K562 (cell line): ENCODE results near the gene PGK2. TPM values are rescaled to one million over a fixed set of nuclear protein-coding genes. Genes with fewer than 3 reads are reported as not detected.
A peak's percentile ranks its signal among the peaks of the same experiment; 100 is the strongest.

Source experiments
- ATAC-seq: fragments of 200-7000 bp; cut with Tn5 transposase; 3 replicates; pipeline ENCODE4 v1.9.1; 2020; ENCODE audit warnings: moderate library complexity
- BruUV-seq: library from RNA; stranded (reverse); fragments of 400-500 nt; replicated peaks from 2 replicates; lab custom pipeline; 2021; lab: Mats Ljungman, UMichigan
- CTCF ChIA-PET: fragments of 300-600 bp; formaldehyde crosslinking; extraction: SDS; loops from one replicate; lab custom pipeline; 2021; ENCODE audit warnings: low intra/inter-chr PET ratio; lab: Yijun Ruan, JAX
- POLR2A ChIA-PET: fragments of 300-600, 350-650 bp; sonication (Branson Sonifier 250); formaldehyde crosslinking; extraction: SDS; loops from one replicate; lab custom pipeline; 2021; ENCODE audit warnings: antibody characterized with exemption, inconsistent platforms; lab: Yijun Ruan, JAX
- DNase-seq, 4 experiments: peaks; one replicate each; pipeline versions ENCODE4 v3.0.0 to v3.0.0-alpha.2; 2011 to 2018; ENCODE audit warnings: low spot score in 3 of 4, mixed read lengths in 3 of 4; ENCODE audit errors: extremely low read depth in 1 of 4
- FAIRE-seq: peaks from 2 replicates; lab custom pipeline; 2011; peaks lifted over from hg19 to GRCh38; lab: Jason Lieb, UNC
- H2AFZ ChIP-seq: 2 replicates; pipeline ENCODE4 v1.6.0; 2011; ENCODE audit warnings: low read depth, low read length, control low read depth, inconsistent platforms
- H3K27ac ChIP-seq: fragments of 200-600 bp; 3 replicates; pipeline ENCODE4 v1.8.0; 2011; ENCODE audit warnings: low read depth, mild to moderate bottlenecking, control low read depth, inconsistent platforms, low read length, moderate library complexity, mixed read lengths; ENCODE audit errors: extremely low read depth
- H3K27me3 ChIP-seq, 2 experiments: fragments of 300-600 bp in 1 of 2; 2 replicates in 1 of 2; 3 replicates in 1 of 2; pipeline versions ENCODE4 v1.6.0 to v1.8.0; 2011; ENCODE audit warnings: inconsistent platforms in 2 of 2, low read length in 2 of 2, mild to moderate bottlenecking in 1 of 2, mixed read lengths in 1 of 2, moderate library complexity in 1 of 2; ENCODE audit not compliant: control insufficient read depth in 2 of 2, insufficient read depth in 2 of 2
- H3K36me3 ChIP-seq: fragments of 300-600 bp; 3 replicates; pipeline ENCODE4 v1.8.0; 2011; ENCODE audit warnings: mild to moderate bottlenecking, low read length, inconsistent platforms; ENCODE audit not compliant: control insufficient read depth, insufficient read depth
- H3K4me1 ChIP-seq, 2 experiments: fragments of 200-600 bp in 1 of 2; replicated peaks in 1 of 2; 2 replicates in 1 of 2; 3 replicates in 1 of 2; pipeline versions ENCODE4 v1.5.1 to v1.8.0; 2011; ENCODE audit warnings: inconsistent platforms in 2 of 2, low read length in 2 of 2, mild to moderate bottlenecking in 1 of 2, mixed read lengths in 1 of 2, moderate library complexity in 1 of 2; ENCODE audit not compliant: control insufficient read depth in 2 of 2, insufficient read depth in 2 of 2
- H3K4me2 ChIP-seq: 2 replicates; pipeline ENCODE4 v1.6.1; 2011; ENCODE audit warnings: low read length, control low read depth, inconsistent platforms, mixed read lengths; ENCODE audit not compliant: insufficient read depth
- H3K4me3 ChIP-seq: fragments of 200-600 bp; sonication (generic), shearing (Covaris generic); 2 replicates; pipeline ENCODE4 v1.5.1; 2016; ENCODE audit warnings: control low read depth, inconsistent platforms
- H3K79me2 ChIP-seq: fragments of 200-600 bp; 3 replicates; pipeline ENCODE4 v1.8.0; 2011; ENCODE audit warnings: low read length, inconsistent platforms; ENCODE audit not compliant: control insufficient read depth, insufficient read depth
- H3K9ac ChIP-seq, 2 experiments: 2 replicates each; pipeline versions ENCODE4 v1.6.0 to v1.6.1; 2011; ENCODE audit warnings: low read depth in 2 of 2, low read length in 2 of 2, control low read depth in 1 of 2, inconsistent platforms in 1 of 2, mild to moderate bottlenecking in 1 of 2, mixed read lengths in 1 of 2; ENCODE audit not compliant: insufficient read depth in 1 of 2
- H3K9me1 ChIP-seq: one replicate; pipeline ENCODE4 v1.6.0; 2011; ENCODE audit warnings: inconsistent platforms, mild to moderate bottlenecking, low read length, moderate library complexity; ENCODE audit not compliant: control insufficient read depth, insufficient read depth
- H3K9me3 ChIP-seq: replicated peaks from 2 replicates; pipeline ENCODE4 v1.5.1; 2011; ENCODE audit warnings: low read depth, low read length, inconsistent platforms; ENCODE audit not compliant: control insufficient read depth, insufficient read depth
- H4K20me1 ChIP-seq: replicated peaks from 2 replicates; pipeline ENCODE4 v1.6.1; 2011; ENCODE audit warnings: low read length, inconsistent platforms, mixed read lengths; ENCODE audit not compliant: control insufficient read depth, insufficient read depth
- BCLAF1 ChIP-seq, 2 experiments: fragments of 450-650 bp in 1 of 2; IDR thresholded peaks; 2 replicates each; pipeline ENCODE4 v1.6.1; 2011 to 2017; ENCODE audit warnings: low read depth in 2 of 2, antibody characterized with exemption in 1 of 2, borderline replicate concordance in 1 of 2, low read length in 1 of 2, mild to moderate bottlenecking in 1 of 2, mixed read lengths in 1 of 2; ENCODE audit not compliant: control insufficient read depth in 1 of 2
- DNMT1 ChIP-seq: fragments of 450-650 bp; IDR thresholded peaks from 2 replicates; pipeline ENCODE4 v1.6.1; 2016; ENCODE audit warnings: antibody characterized with exemption, mild to moderate bottlenecking
- E2F6 ChIP-seq, 2 experiments: IDR thresholded peaks; 2 replicates each; pipeline ENCODE4 v1.6.1; 2011; ENCODE audit warnings: borderline replicate concordance in 1 of 2, control low read depth in 1 of 2, low read depth in 1 of 2, low read length in 1 of 2, mild to moderate bottlenecking in 1 of 2, mixed read lengths in 1 of 2, moderate library complexity in 1 of 2; ENCODE audit not compliant: insufficient read depth in 1 of 2, insufficient read length in 1 of 2, poor library complexity in 1 of 2, severe bottlenecking in 1 of 2; ENCODE audit errors: extremely low read depth in 1 of 2
- KAT7 ChIP-seq: sonication (generic); formaldehyde crosslinking; IDR thresholded peaks from 2 replicates; pipeline ENCODE4 v1.8.0; 2022; ENCODE audit warnings: missing genetic modification reagents, mild to moderate bottlenecking, borderline replicate concordance
- NFIC ChIP-seq: fragments of 450-650 bp; IDR thresholded peaks from 2 replicates; pipeline ENCODE4 v1.6.1; 2017; ENCODE audit warnings: mild to moderate bottlenecking, inconsistent platforms
- PKNOX1 ChIP-seq: fragments of 450-650 bp; IDR thresholded peaks from 2 replicates; pipeline ENCODE4 v1.6.1; 2016
- STAT6 ChIP-seq: sonication (generic); formaldehyde crosslinking; IDR thresholded peaks from 2 replicates; pipeline ENCODE4 v1.8.1; 2023; ENCODE audit warnings: mild to moderate bottlenecking, missing genetic modification reagents
- ZNF232 ChIP-seq: sonication (generic); formaldehyde crosslinking; IDR thresholded peaks from 2 replicates; pipeline ENCODE4 v1.8.0; 2022; ENCODE audit warnings: mild to moderate bottlenecking, missing genetic modification reagents
- ZNF253 ChIP-seq: fragments of 250-450 bp; sonication (Bioruptor Pico); conservative IDR thresholded peaks from 2 replicates; pipeline ENCODE4 v1.6.1; 2021; ENCODE audit warnings: mild to moderate bottlenecking
- ZNF384 ChIP-seq: IDR thresholded peaks from 2 replicates; pipeline ENCODE4 v1.6.1; 2012; ENCODE audit warnings: low read depth, low read length, improper control_type of control experiment
- WGBS: fragments of 100-300 bp; shearing (Covaris generic); methylation state at CpG from one replicate; pipeline ENCODE4 v1.1.6; 2016; ENCODE audit warnings: low coverage, mixed read lengths; ENCODE audit not compliant: insufficient coverage; ENCODE audit errors: missing lambda C conversion rate; 5-methylcytosine and 5-hydroxymethylcytosine counted together
- in situ Hi-C: fragments of 300-500 bp; cut with MboI; formaldehyde crosslinking; loops from 4 replicates; pipeline ENCODE4 v1.15.0; 2018; ENCODE audit warnings: inconsistent platforms, mixed read lengths
- intact Hi-C: fragments of 100-400 bp; cut with micrococcal nuclease; formaldehyde crosslinking; loops from 2 replicates; pipeline ENCODE4 v1.14.2; 2022
- polyA plus RNA-seq, 8 experiments: library from polyadenylated mRNA; depleted of rRNA in 4 of 8; stranded (reverse) in 5 of 8; unstranded in 3 of 8; fragments of >200 nt; fragmentation: Nextera tagmentation in 2 of 8; fragmentation: Illumina TruSeq in 1 of 8; extraction: Ambion mirVana in 2 of 8; extraction: Trizol in 1 of 8; gene quantifications; 2 replicates each; pipeline versions ENCODE4 v1.2.1 to v1.2.3, GENCODE V29; 2011 to 2014; ENCODE audit warnings: inconsistent platforms in 1 of 8, missing spikeins in 1 of 8
- total RNA-seq, 7 experiments: library from RNA; depleted of rRNA in 6 of 7; stranded (reverse); fragments of >200 nt in 6 of 7; fragmentation: Illumina TruSeq in 2 of 7; extraction: Trizol in 2 of 7; gene quantifications; 2 replicates each; pipeline versions ENCODE4 v1.2.1 to v1.2.3, GENCODE V29; 2011 to 2021; ENCODE audit warnings: low replicate concordance in 1 of 7

The PGK2 gene
- total and polyA plus RNA-seq, 9 of the 15 experiments (the other 6 are each of a cell fraction or from before 2014, with no cell fraction given), result not detected

GRCh38 chr6:49782725-49783124 is 4.4 kb downstream of the PGK2 start:
- DNase-seq, result peak in 2 of 4 experiments; percentile 60 to 61
- no TSS peak for BruUV-seq
- no peaks in the 10 kb centered on the region for H3K9me1 ChIP-seq
- ChIA-PET CTCF (no interaction called here), POLR2A (interaction anchor here (1.1 to 1.6 kb wide), 3 partner anchors 15 to 146 kb away, joined by 3 to 5 read pairs (median 5); partner anchors contain the start of gene RHAG)
- H3K79me2 ChIP-seq, result no peaks in the 10 kb centered on the region
- H3K9me3 ChIP-seq, result peaks cover 4% of the 10 kb centered on the region
- peak overlapping the region; percentile 93 for H2AFZ ChIP-seq
- no peaks in the 10 kb centered on the region for H4K20me1 ChIP-seq
- H3K4me1 ChIP-seq, result peaks cover 7 to 22% of the 10 kb centered on the region in 2 experiments; a peak in 4 of 5 replicates
- 6% methylated on average over 7 of the region's 7 CpGs for WGBS
- peak; percentile 45 for ATAC-seq
- no peak overlapping the region; the same call in 1 of the 2 replicates for H3K4me3 ChIP-seq
- in situ Hi-C loops, result no loop called here
- no peaks in the 10 kb centered on the region for H3K36me3 ChIP-seq
- intact Hi-C loops, result loop anchor here (5.0 kb wide), 1 partner anchor 135 kb away; no protein-coding TSS in a partner anchor
- H3K27ac ChIP-seq, result peak overlapping the region; percentile 80
- FAIRE-seq, result no peak
- no peaks in the 10 kb centered on the region for H3K27me3 ChIP-seq
- H3K4me2 ChIP-seq, result peak overlapping the region; percentile 57
- peak overlapping the region; percentile 45 to 70; a peak in 3 of 4 replicates for H3K9ac ChIP-seq
- TF ChIP-seq ZNF384, result no peak
- TF ChIP-seq ZNF253 (CRISPR knock-in tag), result no peak
- no peak for TF ChIP-seq DNMT1
- TF ChIP-seq PKNOX1, result peak; percentile 81
- no peak for TF ChIP-seq BCLAF1 (IDR thresholded peaks at IDR 0.05; ENCODE audit: borderline replicate concordance in 1 of 2, control insufficient read depth in 1 of 2, low read depth in 2 of 2, low read length in 1 of 2)
- TF ChIP-seq ZNF232, result no peak
- no peak for TF ChIP-seq STAT6
- peak in 1 of 2 experiments; percentile 13 for TF ChIP-seq E2F6 (IDR thresholded peaks at IDR 0.05; ENCODE audit: borderline replicate concordance in 1 of 2, extremely low read depth in 1 of 2, insufficient read depth in 1 of 2, insufficient read length in 1 of 2, low read depth in 1 of 2, low read length in 1 of 2, poor library complexity in 1 of 2, severe bottlenecking in 1 of 2)
- no peak for TF ChIP-seq KAT7 (CRISPR knock-in tag)
- TF ChIP-seq NFIC, result peak; percentile 45
